GM12878 (cell line): ENCODE measurements around the gene OR52E2. TPM values are rescaled to one million over a fixed set of nuclear protein-coding genes. Genes with fewer than 3 reads are reported as not detected.

Source experiments
- ATAC-seq: fragments of 200-7000 bp; cut with Tn5 transposase; 3 replicates; pipeline ENCODE4 v1.9.1; 2020; ENCODE audit warnings: mild to moderate bottlenecking, moderate library complexity
- BruUV-seq: library from RNA; stranded (reverse); fragments of 400-500 nt; replicated peaks from 2 replicates; lab custom pipeline; 2021; lab: Mats Ljungman, UMichigan
- CTCF ChIA-PET: fragments of 300-600 bp; sonication (Branson Sonifier 250); formaldehyde crosslinking; extraction: SDS; loops from one replicate; lab custom pipeline; 2021; ENCODE audit warnings: inconsistent platforms; lab: Yijun Ruan, JAX
- POLR2A ChIA-PET: fragments of 350-600 bp; formaldehyde crosslinking; extraction: SDS; loops from one replicate; lab custom pipeline; 2021; ENCODE audit warnings: inconsistent platforms; lab: Charles Lee
- RAD21 ChIA-PET: fragments of 300-600 bp; sonication (Branson Sonifier 250); formaldehyde crosslinking; loops from one replicate; lab custom pipeline; 2023; ENCODE audit warnings: antibody characterized with exemption; ENCODE audit not compliant: unreplicated experiment; lab: Charles Lee
- SMC1A ChIA-PET: fragments of 300-600 bp; sonication (Branson Sonifier 250); formaldehyde crosslinking; loops from one replicate; lab custom pipeline; 2023; ENCODE audit not compliant: unreplicated experiment, uncharacterized antibody; lab: Charles Lee
- DNase-seq: peaks from one replicate; pipeline ENCODE4 v3.0.0-alpha.2; 2011; ENCODE audit warnings: low read depth, low spot score
- FAIRE-seq: peaks from 3 replicates; lab custom pipeline; 2011; peaks lifted over from hg19 to GRCh38; lab: Jason Lieb, UNC
- H2AFZ ChIP-seq: 2 replicates; pipeline ENCODE4 v1.6.0; 2011; ENCODE audit warnings: low read depth, low read length, control low read depth; ENCODE audit not compliant: control insufficient read depth
- H3K27ac ChIP-seq: 2 replicates; pipeline ENCODE4 v1.5.1; 2011; ENCODE audit warnings: control low read depth; ENCODE audit not compliant: control insufficient read depth, insufficient read depth
- H3K27me3 ChIP-seq, 2 experiments: replicated peaks in 1 of 2; 2 replicates each; pipeline versions ENCODE4 v1.6.0 to v1.6.1; 2011; ENCODE audit warnings: low read length in 1 of 2; ENCODE audit not compliant: control insufficient read depth in 2 of 2, insufficient read depth in 2 of 2
- H3K36me3 ChIP-seq, 2 experiments: 2 replicates each; pipeline ENCODE4 v1.5.1; 2011; ENCODE audit warnings: low read length in 1 of 2; ENCODE audit not compliant: control insufficient read depth in 2 of 2, insufficient read depth in 2 of 2
- H3K4me1 ChIP-seq: 2 replicates; pipeline ENCODE4 v1.6.1; 2011; ENCODE audit warnings: mild to moderate bottlenecking, low read length, moderate library complexity, mixed read lengths; ENCODE audit not compliant: control insufficient read depth, insufficient read depth
- H3K4me2 ChIP-seq: 2 replicates; pipeline ENCODE4 v1.6.0; 2011; ENCODE audit warnings: control low read depth; ENCODE audit not compliant: control insufficient read depth, insufficient read depth
- H3K4me3 ChIP-seq: fragments of 200-600 bp; sonication (generic); 2 replicates; pipeline ENCODE4 v1.5.1; 2016
- H3K79me2 ChIP-seq: 2 replicates; pipeline ENCODE4 v1.6.0; 2011; ENCODE audit warnings: low read length; ENCODE audit not compliant: control insufficient read depth, insufficient read depth
- H3K9ac ChIP-seq: 2 replicates; pipeline ENCODE4 v1.8.0; 2011; ENCODE audit warnings: low read length, control low read depth, mixed read lengths; ENCODE audit not compliant: control insufficient read depth, insufficient read depth
- H3K9me3 ChIP-seq: replicated peaks from 3 replicates; pipeline ENCODE4 v1.5.1; 2011; ENCODE audit warnings: mild to moderate bottlenecking, low read length; ENCODE audit not compliant: control insufficient read depth, insufficient read depth
- H4K20me1 ChIP-seq: 2 replicates; pipeline ENCODE4 v1.6.0; 2011; ENCODE audit not compliant: control insufficient read depth, insufficient read depth
- ATF3 ChIP-seq: IDR thresholded peaks from 2 replicates; pipeline ENCODE4 v1.6.1; 2011; ENCODE audit warnings: low read depth, mild to moderate bottlenecking, low read length, moderate library complexity, borderline replicate concordance; ENCODE audit errors: extremely low read depth
- BMI1 ChIP-seq: fragments of 450-650 bp; IDR thresholded peaks from 2 replicates; pipeline ENCODE4 v1.6.1; 2016; ENCODE audit warnings: mild to moderate bottlenecking, moderate library complexity, borderline replicate concordance
- E2F4 ChIP-seq: IDR thresholded peaks from 2 replicates; pipeline ENCODE4 v1.6.1; 2012; ENCODE audit warnings: low read depth, low read length, improper control_type of control experiment
- E4F1 ChIP-seq: fragments of 450-650 bp; IDR thresholded peaks from 2 replicates; pipeline ENCODE4 v1.6.1; 2018; ENCODE audit warnings: borderline replicate concordance, mild to moderate bottlenecking; ENCODE audit not compliant: partially characterized antibody
- EZH2 ChIP-seq: IDR thresholded peaks from 2 replicates; pipeline ENCODE4 v1.6.1; 2012; ENCODE audit warnings: low read depth, mild to moderate bottlenecking, control low read depth, inconsistent platforms, low read length, borderline replicate concordance; ENCODE audit not compliant: control insufficient read depth
- GATAD2B ChIP-seq: fragments of 450-650 bp; conservative IDR thresholded peaks from 2 replicates; pipeline ENCODE4 v1.6.1; 2017; ENCODE audit warnings: low read depth, mild to moderate bottlenecking, moderate library complexity
- HDAC6 ChIP-seq: fragments of 200-600 bp; sonication (generic); IDR thresholded peaks from one replicate; pipeline ENCODE4 v1.8.0; 2017; ENCODE audit warnings: antibody characterized with exemption; ENCODE audit not compliant: unreplicated experiment
- IKZF1 ChIP-seq: fragments of 450-650 bp; conservative IDR thresholded peaks from 2 replicates; pipeline ENCODE4 v1.6.1; 2017; ENCODE audit warnings: antibody characterized with exemption, mild to moderate bottlenecking
- IKZF2 ChIP-seq, 2 experiments: fragments of 450-650 bp; IDR thresholded peaks; 2 replicates each; pipeline ENCODE4 v1.6.1; 2017; ENCODE audit warnings: mild to moderate bottlenecking in 2 of 2, moderate library complexity in 2 of 2
- JUNB ChIP-seq: IDR thresholded peaks from 2 replicates; pipeline ENCODE4 v1.6.1; 2016; ENCODE audit warnings: antibody characterized with exemption, mild to moderate bottlenecking
- JUND ChIP-seq: IDR thresholded peaks from 2 replicates; pipeline ENCODE4 v1.6.1; 2012; ENCODE audit warnings: low read depth, mild to moderate bottlenecking, low read length, improper control_type of control experiment, moderate library complexity
- MTA2 ChIP-seq: fragments of 450-650 bp; IDR thresholded peaks from 2 replicates; pipeline ENCODE4 v1.6.1; 2016; ENCODE audit warnings: low read depth, mild to moderate bottlenecking, moderate library complexity
- NFYA ChIP-seq: IDR thresholded peaks from 2 replicates; pipeline ENCODE4 v1.6.1; 2011; ENCODE audit warnings: low read depth, mild to moderate bottlenecking, low read length, improper control_type of control experiment, borderline replicate concordance
- RAD21 ChIP-seq: IDR thresholded peaks from 2 replicates; pipeline ENCODE4 v1.6.1; 2011; ENCODE audit warnings: mild to moderate bottlenecking, low read depth, low read length, moderate library complexity; ENCODE audit not compliant: insufficient read depth
- TCF12 ChIP-seq: IDR thresholded peaks from 2 replicates; pipeline ENCODE4 v1.6.1; 2011; ENCODE audit warnings: low read depth, mild to moderate bottlenecking, low read length
- USF2 ChIP-seq: IDR thresholded peaks from 2 replicates; pipeline ENCODE4 v1.6.1; 2011; ENCODE audit warnings: low read depth, low read length, improper control_type of control experiment, borderline replicate concordance
- WGBS: methylation state at CpG from one replicate; pipeline ENCODE4 v1.1.6; 2016; ENCODE audit warnings: low lambda C conversion rate; ENCODE audit not compliant: insufficient replicate concordance, insufficient coverage; ENCODE audit errors: missing lambda C conversion rate; 5-methylcytosine and 5-hydroxymethylcytosine counted together
- in situ Hi-C: fragments of 300-500 bp; cut with MboI; formaldehyde crosslinking; loops from 9 replicates; pipeline ENCODE4 v1.14.3; 2018; ENCODE audit warnings: mixed read lengths
- intact Hi-C: fragments of 100-400 bp; cut with micrococcal nuclease; formaldehyde crosslinking; loops from one replicate; pipeline ENCODE4 v1.14.2; 2022; ENCODE audit not compliant: unreplicated experiment
- polyA plus RNA-seq, 11 experiments: library from polyadenylated mRNA; depleted of rRNA in 4 of 11; unstranded in 6 of 11; stranded (reverse) in 5 of 11; fragments of >200 nt; fragmentation: Nextera tagmentation in 4 of 11; fragmentation: Illumina TruSeq in 1 of 11; extraction: Ambion mirVana in 4 of 11; extraction: Trizol in 1 of 11; gene quantifications; 1 replicate in 1 of 11; 2 replicates in 10 of 11; pipeline versions ENCODE4 v1.2.1 to v1.2.3, GENCODE V29; 2011 to 2016; ENCODE audit warnings: inconsistent platforms in 2 of 11, missing spikeins in 2 of 11, low read depth in 1 of 11
- total RNA-seq, 4 experiments: library from RNA; depleted of rRNA in 3 of 4; stranded (reverse); fragments of >200 nt in 3 of 4; fragmentation: Illumina TruSeq in 1 of 4; extraction: Trizol in 1 of 4; gene quantifications; 2 replicates each; pipeline versions ENCODE4 v1.2.1 to v1.2.3, GENCODE V29; 2013 to 2021
- TF ChIP-seq, protein P1 (sequence below): fragments of 450-650 bp; formaldehyde crosslinking; IDR thresholded peaks from 2 replicates; pipeline ENCODE4 v1.4.0; 2020; ENCODE audit warnings: mild to moderate bottlenecking, moderate library complexity

OR52E2 gene
- total and polyA plus RNA-seq, 10 of the 15 experiments (the other 5 are each of a cell fraction or from before 2014, with no cell fraction given): not detected

DNA sequence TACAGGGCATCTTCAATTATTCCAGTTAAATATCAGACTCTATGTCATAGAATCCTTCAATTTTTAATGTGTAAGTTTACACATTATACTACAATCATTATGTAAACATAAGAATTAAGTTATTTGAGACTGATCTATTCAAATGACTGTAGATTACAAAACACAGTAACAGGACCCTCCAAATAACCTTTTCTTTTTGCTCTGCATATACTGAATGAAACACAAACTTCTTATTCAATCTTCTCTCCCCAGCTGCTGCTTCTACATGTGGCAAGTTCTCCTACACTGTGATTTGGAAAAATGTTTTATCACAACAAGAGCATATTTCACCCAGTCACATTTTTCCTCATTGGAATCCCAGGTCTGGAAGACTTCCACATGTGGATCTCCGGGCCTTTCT lies 13.2 kb downstream of the OR52E2 start, which contains the start of gene OR52J3:
Gene OR52J3, plus strand, starts transcription at position 301 of the 400 bp plus-strand sequence. Its CDS starts 0 bp downstream, at position 301.
- ATAC-seq (no peak), FAIRE-seq (no peak), DNase-seq (no peak)
- SMC1A ChIA-PET: no interaction called here
- CTCF ChIA-PET: no interaction called here
- RAD21 ChIA-PET: no interaction called here
- in situ Hi-C loops: no loop called here
- H3K27ac ChIP-seq: no peak within 1 kb of the TSS
- H3K36me3 ChIP-seq: no peaks in the 10 kb centered on the region
- H3K79me2 ChIP-seq: no peaks in the 10 kb centered on the region
- H3K27me3 ChIP-seq: no peaks in the 10 kb centered on the region
- intact Hi-C loops: no loop called here
- H3K9me3 ChIP-seq: no peaks in the 10 kb centered on the region
- H4K20me1 ChIP-seq: no peaks in the 10 kb centered on the region
- BruUV-seq: no TSS peak
- no peak within 1 kb of the TSS for H2AFZ ChIP-seq
- no peak within 1 kb of the TSS for H3K4me3 ChIP-seq
- TF ChIP-seq, protein P1, sequence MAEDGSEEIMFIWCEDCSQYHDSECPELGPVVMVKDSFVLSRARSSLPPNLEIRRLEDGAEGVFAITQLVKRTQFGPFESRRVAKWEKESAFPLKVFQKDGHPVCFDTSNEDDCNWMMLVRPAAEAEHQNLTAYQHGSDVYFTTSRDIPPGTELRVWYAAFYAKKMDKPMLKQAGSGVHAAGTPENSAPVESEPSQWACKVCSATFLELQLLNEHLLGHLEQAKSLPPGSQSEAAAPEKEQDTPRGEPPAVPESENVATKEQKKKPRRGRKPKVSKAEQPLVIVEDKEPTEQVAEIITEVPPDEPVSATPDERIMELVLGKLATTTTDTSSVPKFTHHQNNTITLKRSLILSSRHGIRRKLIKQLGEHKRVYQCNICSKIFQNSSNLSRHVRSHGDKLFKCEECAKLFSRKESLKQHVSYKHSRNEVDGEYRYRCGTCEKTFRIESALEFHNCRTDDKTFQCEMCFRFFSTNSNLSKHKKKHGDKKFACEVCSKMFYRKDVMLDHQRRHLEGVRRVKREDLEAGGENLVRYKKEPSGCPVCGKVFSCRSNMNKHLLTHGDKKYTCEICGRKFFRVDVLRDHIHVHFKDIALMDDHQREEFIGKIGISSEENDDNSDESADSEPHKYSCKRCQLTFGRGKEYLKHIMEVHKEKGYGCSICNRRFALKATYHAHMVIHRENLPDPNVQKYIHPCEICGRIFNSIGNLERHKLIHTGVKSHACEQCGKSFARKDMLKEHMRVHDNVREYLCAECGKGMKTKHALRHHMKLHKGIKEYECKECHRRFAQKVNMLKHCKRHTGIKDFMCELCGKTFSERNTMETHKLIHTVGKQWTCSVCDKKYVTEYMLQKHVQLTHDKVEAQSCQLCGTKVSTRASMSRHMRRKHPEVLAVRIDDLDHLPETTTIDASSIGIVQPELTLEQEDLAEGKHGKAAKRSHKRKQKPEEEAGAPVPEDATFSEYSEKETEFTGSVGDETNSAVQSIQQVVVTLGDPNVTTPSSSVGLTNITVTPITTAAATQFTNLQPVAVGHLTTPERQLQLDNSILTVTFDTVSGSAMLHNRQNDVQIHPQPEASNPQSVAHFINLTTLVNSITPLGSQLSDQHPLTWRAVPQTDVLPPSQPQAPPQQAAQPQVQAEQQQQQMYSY (CRISPR knock-in tag): no peak
- TF ChIP-seq JUNB (no peak), GATAD2B (no peak), IKZF1 (no peak), ATF3 (no peak), HDAC6 (no peak), MTA2 (no peak), USF2 (no peak), NFYA (no peak), JUND (no peak), TCF12 (no peak), RAD21 (no peak), BMI1 (no peak), EZH2 (no peak), E2F4 (no peak), E4F1 (no peak), IKZF2 (IDR thresholded peaks at IDR 0.05) (no peak)
- H3K9ac ChIP-seq: no peak within 1 kb of the TSS
- no peaks in the 10 kb centered on the region for H3K4me1 ChIP-seq
- no peak within 1 kb of the TSS for H3K4me2 ChIP-seq
- 58% methylated on average over 1 of the region's 1 CpG for WGBS
- POLR2A ChIA-PET: no interaction called here
